Panc1 (cell line): ENCODE measurements around the gene SOX30.

Experiments used
- CTCF ChIP-seq: fragments of 450-650 bp; IDR thresholded peaks from 2 replicates; pipeline ENCODE4 v1.5.1; 2017; ENCODE audit warnings: mild to moderate bottlenecking
- POLR2AphosphoS5 ChIP-seq: IDR thresholded peaks from 2 replicates; pipeline ENCODE4 v1.6.1; 2012; ENCODE audit warnings: mild to moderate bottlenecking, low read depth, low read length, moderate library complexity
- TCF7L2 ChIP-seq: IDR thresholded peaks from 2 replicates; pipeline ENCODE4 v1.6.1; 2011; ENCODE audit warnings: mild to moderate bottlenecking, low read depth, low read length, inconsistent platforms
- TF ChIP-seq, protein P1 (sequence below), 2 experiments: IDR thresholded peaks; 2 replicates each; pipeline ENCODE4 v1.6.1; 2011 to 2012; ENCODE audit warnings: low read depth in 2 of 2, control low read depth in 1 of 2, low read length in 1 of 2, mild to moderate bottlenecking in 1 of 2, moderate library complexity in 1 of 2; ENCODE audit not compliant: insufficient read depth in 1 of 2

DNA sequence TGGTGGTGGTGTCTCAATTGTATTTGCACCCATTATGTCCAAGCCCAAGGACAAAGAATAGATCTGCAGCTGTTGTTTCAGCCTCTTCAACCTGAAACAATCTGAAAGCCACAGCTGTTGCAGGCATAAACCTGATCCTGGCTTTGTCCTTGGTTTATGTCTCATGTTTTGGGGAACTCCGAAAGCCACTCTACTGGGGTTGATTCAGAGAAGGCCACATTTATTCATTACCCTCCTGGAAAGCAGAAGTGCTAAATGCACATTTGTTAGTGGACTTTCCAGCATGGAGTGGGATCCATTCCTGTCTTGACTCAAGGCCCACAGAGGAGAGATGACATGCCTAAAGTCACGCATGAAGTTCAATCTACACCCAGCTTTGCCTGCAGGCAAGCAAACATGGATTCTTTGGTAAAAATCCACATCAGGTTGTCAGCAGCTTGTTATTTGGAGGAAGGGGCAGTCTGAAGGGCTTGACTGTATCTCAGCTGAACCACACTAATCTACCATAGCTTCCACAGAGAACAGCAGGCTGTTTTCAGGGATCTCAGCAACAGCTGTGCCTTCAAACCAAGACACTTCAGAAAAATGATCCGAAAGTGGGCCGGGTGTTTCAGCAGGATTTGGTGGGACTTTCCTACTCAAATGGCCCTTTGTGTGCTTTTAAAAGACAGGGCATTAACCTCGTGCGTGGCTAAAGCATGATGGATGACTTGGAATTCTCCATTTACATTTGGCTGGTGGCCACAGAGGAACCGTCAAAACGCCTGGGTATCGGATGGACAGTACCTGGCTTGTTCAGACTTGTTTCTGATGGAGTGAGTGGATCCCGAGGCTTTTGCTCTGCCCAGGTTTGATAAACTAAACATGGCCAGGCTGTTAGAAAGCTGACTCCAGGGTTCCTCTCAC is 40.4 kb downstream of the SOX30 start:
- TF ChIP-seq CTCF (no peak), POLR2AphosphoS5 (no peak), TCF7L2 (no peak)
- TF ChIP-seq, protein P1, sequence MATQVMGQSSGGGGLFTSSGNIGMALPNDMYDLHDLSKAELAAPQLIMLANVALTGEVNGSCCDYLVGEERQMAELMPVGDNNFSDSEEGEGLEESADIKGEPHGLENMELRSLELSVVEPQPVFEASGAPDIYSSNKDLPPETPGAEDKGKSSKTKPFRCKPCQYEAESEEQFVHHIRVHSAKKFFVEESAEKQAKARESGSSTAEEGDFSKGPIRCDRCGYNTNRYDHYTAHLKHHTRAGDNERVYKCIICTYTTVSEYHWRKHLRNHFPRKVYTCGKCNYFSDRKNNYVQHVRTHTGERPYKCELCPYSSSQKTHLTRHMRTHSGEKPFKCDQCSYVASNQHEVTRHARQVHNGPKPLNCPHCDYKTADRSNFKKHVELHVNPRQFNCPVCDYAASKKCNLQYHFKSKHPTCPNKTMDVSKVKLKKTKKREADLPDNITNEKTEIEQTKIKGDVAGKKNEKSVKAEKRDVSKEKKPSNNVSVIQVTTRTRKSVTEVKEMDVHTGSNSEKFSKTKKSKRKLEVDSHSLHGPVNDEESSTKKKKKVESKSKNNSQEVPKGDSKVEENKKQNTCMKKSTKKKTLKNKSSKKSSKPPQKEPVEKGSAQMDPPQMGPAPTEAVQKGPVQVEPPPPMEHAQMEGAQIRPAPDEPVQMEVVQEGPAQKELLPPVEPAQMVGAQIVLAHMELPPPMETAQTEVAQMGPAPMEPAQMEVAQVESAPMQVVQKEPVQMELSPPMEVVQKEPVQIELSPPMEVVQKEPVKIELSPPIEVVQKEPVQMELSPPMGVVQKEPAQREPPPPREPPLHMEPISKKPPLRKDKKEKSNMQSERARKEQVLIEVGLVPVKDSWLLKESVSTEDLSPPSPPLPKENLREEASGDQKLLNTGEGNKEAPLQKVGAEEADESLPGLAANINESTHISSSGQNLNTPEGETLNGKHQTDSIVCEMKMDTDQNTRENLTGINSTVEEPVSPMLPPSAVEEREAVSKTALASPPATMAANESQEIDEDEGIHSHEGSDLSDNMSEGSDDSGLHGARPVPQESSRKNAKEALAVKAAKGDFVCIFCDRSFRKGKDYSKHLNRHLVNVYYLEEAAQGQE (IDR thresholded peaks at IDR 0.05; ENCODE audit: insufficient read depth in 1 of 2, low read depth in 2 of 2, low read length in 1 of 2): no peak
